ENCODE results near the gene PSMD8.

The PSMD8 gene

GRCh38 chr19:38399081-38399480 is 24.7 kb downstream of the PSMD8 start:
- Histone ChIP-seq H3K27me3 (ENCODE audit: low read depth, low read length) (no peaks in the 10 kb centered on the region), H3K4me3 (ENCODE audit: low read length) (no peak overlapping the region), H3K36me3 (replicated peaks; ENCODE audit: low read depth, low read length) (no peaks in the 10 kb centered on the region), H3K9ac (ENCODE audit: low read length) (no peak overlapping the region), H3K27ac (ENCODE audit: low read length) (no peak overlapping the region), H4K20me1 (ENCODE audit: insufficient read depth, low read length) (no peaks in the 10 kb centered on the region), H3K4me1 (ENCODE audit: low read length) (peaks cover 5% of the 10 kb centered on the region; the same call in 1 of the 2 replicates), H3K9me3 (ENCODE audit: insufficient read depth, low read length) (no peaks in the 10 kb centered on the region), H3K79me2 (ENCODE audit: low read length) (peaks cover 2% of the 10 kb centered on the region; the same call in 1 of the 2 replicates), H3K4me2 (ENCODE audit: low read length) (no peak overlapping the region), H2AFZ (ENCODE audit: low read depth, low read length) (no peak overlapping the region)
- no peak for TF ChIP-seq EZH2phosphoT487 (IDR thresholded peaks at IDR 0.05; ENCODE audit: low read depth)
- TF ChIP-seq CTCF (IDR thresholded peaks at IDR 0.05; ENCODE audit: low read depth, low read length) = no peak

- Histone ChIP-seq H3K9ac (ENCODE audit: low read length) (no peak overlapping the region), H3K4me1 (ENCODE audit: low read length) (peaks cover 7% of the 10 kb centered on the region; the same call in 1 of the 2 replicates), H3K27me3 (ENCODE audit: low read depth, low read length) (no peaks in the 10 kb centered on the region), H3K27ac (ENCODE audit: low read length) (no peak overlapping the region), H3K4me2 (ENCODE audit: low read length) (no peak overlapping the region), H2AFZ (ENCODE audit: low read depth, low read length) (no peak overlapping the region), H3K9me3 (ENCODE audit: insufficient read depth, low read length) (no peaks in the 10 kb centered on the region), H4K20me1 (ENCODE audit: insufficient read depth, low read length) (no peaks in the 10 kb centered on the region), H3K79me2 (ENCODE audit: low read length) (peaks cover 5% of the 10 kb centered on the region; the same call in 1 of the 2 replicates), H3K4me3 (ENCODE audit: low read length) (no peak overlapping the region), H3K36me3 (replicated peaks; ENCODE audit: low read depth, low read length) (peaks cover under 1% of the 10 kb centered on the region)
- no peak for TF ChIP-seq EZH2phosphoT487 (IDR thresholded peaks at IDR 0.05; ENCODE audit: low read depth)
- no peak for TF ChIP-seq CTCF (IDR thresholded peaks at IDR 0.05; ENCODE audit: low read depth, low read length)
Measured at GRCh38 chr19:38399537-38399936, 25.2 kb downstream of the PSMD8 start.

- Histone ChIP-seq H3K27me3 (ENCODE audit: low read depth, low read length) (no peaks in the 10 kb centered on the region), H3K9ac (ENCODE audit: low read length) (no peak overlapping the region), H2AFZ (ENCODE audit: low read depth, low read length) (no peak overlapping the region), H3K27ac (ENCODE audit: low read length) (no peak overlapping the region), H3K4me1 (ENCODE audit: low read length) (peaks cover 7% of the 10 kb centered on the region; the same call in 1 of the 2 replicates), H4K20me1 (ENCODE audit: insufficient read depth, low read length) (no peaks in the 10 kb centered on the region), H3K36me3 (replicated peaks; ENCODE audit: low read depth, low read length) (peaks cover 9% of the 10 kb centered on the region), H3K79me2 (ENCODE audit: low read length) (peaks cover 5% of the 10 kb centered on the region; the same call in 1 of the 2 replicates), H3K4me3 (ENCODE audit: low read length) (no peak overlapping the region), H3K9me3 (ENCODE audit: insufficient read depth, low read length) (no peaks in the 10 kb centered on the region), H3K4me2 (ENCODE audit: low read length) (no peak overlapping the region)
- TF ChIP-seq EZH2phosphoT487 (IDR thresholded peaks at IDR 0.05; ENCODE audit: low read depth) (no peak), CTCF (IDR thresholded peaks at IDR 0.05; ENCODE audit: low read depth, low read length) (no peak)
Measured at GRCh38 chr19:38400361-38400760, 26.0 kb downstream of the PSMD8 start.

- Histone ChIP-seq H3K4me2 (ENCODE audit: low read length) (no peak overlapping the region), H3K4me1 (ENCODE audit: low read length) (peaks cover 7% of the 10 kb centered on the region; the same call in 1 of the 2 replicates), H3K79me2 (ENCODE audit: low read length) (peaks cover 5% of the 10 kb centered on the region; the same call in 1 of the 2 replicates), H2AFZ (ENCODE audit: low read depth, low read length) (no peak overlapping the region), H3K9me3 (ENCODE audit: insufficient read depth, low read length) (no peaks in the 10 kb centered on the region), H3K4me3 (ENCODE audit: low read length) (no peak overlapping the region), H3K27ac (ENCODE audit: low read length) (no peak overlapping the region), H3K27me3 (ENCODE audit: low read depth, low read length) (no peaks in the 10 kb centered on the region), H3K9ac (ENCODE audit: low read length) (no peak overlapping the region), H3K36me3 (replicated peaks; ENCODE audit: low read depth, low read length) (peaks cover 11% of the 10 kb centered on the region), H4K20me1 (ENCODE audit: insufficient read depth, low read length) (no peaks in the 10 kb centered on the region)
- TF ChIP-seq CTCF (IDR thresholded peaks at IDR 0.05; ENCODE audit: low read depth, low read length) (no peak), EZH2phosphoT487 (IDR thresholded peaks at IDR 0.05; ENCODE audit: low read depth) (no peak)
Measured at GRCh38 chr19:38401148-38401547, 26.8 kb downstream of the PSMD8 start.

Measured in OCI-LY3 (cell line).